GM19438 (cell line): Measurements from ENCODE around the gene INPP5J.
"Not testable (repeated sequence)": the region's sequence is repeated elsewhere in the genome, so short reads cannot be mapped to it uniquely, and the experiment has no call there.

ENCODE experiments used
- ATAC-seq: cut with Tn5 transposase; IDR thresholded peaks from one replicate; pipeline ENCODE4 v1.9.1; 2021; ENCODE audit warnings: low read depth; ENCODE audit not compliant: unreplicated experiment

INPP5J gene

GRCh38 chr22:31099841-31100761, 22.7 kb upstream of the INPP5J start:
- no peak for ATAC-seq

- no peak for ATAC-seq
These were observed 21.8 kb upstream of the INPP5J start for GRCh38 chr22:31100762-31101525.

GRCh38 chr22:31102441-31103081, 20.2 kb upstream of the INPP5J start:
- no peak for ATAC-seq

DNA sequence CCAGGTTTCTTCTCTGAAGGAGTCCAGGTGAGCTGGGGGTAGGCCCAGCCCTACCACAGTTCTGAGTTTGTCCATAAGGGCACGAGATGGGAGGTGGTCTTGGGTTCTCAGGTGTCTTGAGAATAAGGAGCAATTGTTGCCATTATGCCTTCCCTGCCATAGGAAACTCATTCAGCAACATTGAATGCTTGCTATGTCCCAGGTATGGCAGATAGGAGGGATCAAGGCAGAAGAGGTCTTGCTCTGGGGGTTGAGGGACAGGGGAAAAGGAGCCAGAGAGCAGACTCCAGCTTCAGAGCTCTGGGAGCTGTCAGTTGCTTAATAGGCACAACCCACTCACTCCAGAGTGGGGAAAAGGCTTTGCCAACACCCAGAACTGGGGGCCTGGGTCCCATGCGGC, 19.7 kb upstream of the INPP5J start:
- no peak for ATAC-seq

DNA sequence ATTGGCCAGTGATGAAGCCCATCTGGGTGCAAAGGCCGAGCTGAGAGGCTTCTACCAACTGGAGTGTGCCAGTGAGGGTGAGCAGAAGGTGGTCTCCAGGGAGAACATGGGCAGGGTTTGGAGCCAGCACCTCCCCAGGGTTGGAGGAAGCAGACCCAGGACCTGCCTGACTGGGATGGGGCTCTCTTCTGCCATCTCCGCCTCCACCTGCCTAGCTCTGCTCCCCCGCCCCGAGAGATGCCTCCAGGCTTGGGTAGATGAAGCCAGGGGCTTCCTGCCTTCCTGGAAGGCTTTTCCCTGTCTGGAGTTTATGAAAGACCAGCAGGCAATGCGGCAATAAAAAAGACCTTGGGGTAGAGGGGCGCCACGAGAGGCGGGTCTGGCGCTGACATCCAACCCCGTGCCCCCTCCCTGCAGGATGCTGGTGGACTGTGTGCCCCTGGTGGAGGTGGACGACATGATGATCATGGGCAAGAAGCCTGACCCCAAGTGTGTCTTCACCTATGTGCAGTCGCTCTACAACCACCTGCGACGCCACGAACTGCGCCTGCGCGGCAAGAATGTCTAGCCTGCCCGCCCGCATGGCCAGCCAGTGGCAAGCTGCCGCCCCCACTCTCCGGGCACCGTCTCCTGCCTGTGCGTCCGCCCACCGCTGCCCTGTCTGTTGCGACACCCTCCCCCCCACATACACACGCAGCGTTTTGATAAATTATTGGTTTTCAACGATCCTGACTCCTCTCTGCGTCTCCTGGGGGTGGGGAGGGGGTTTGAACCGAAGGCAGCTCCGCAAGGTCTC, 18.7 kb upstream of the INPP5J start:
- no peak for ATAC-seq

GRCh38 chr22:31104869-31105268, 17.9 kb upstream of the INPP5J start:
- no peak for ATAC-seq

GRCh38 chr22:31105282-31105929, 17.4 kb upstream of the INPP5J start:
- no peak for ATAC-seq

- ATAC-seq = no peak
These were observed 16.7 kb upstream of the INPP5J start for GRCh38 chr22:31106001-31106571.

- no peak for ATAC-seq
These were observed 16.0 kb upstream of the INPP5J start for GRCh38 chr22:31106731-31107177.

DNA sequence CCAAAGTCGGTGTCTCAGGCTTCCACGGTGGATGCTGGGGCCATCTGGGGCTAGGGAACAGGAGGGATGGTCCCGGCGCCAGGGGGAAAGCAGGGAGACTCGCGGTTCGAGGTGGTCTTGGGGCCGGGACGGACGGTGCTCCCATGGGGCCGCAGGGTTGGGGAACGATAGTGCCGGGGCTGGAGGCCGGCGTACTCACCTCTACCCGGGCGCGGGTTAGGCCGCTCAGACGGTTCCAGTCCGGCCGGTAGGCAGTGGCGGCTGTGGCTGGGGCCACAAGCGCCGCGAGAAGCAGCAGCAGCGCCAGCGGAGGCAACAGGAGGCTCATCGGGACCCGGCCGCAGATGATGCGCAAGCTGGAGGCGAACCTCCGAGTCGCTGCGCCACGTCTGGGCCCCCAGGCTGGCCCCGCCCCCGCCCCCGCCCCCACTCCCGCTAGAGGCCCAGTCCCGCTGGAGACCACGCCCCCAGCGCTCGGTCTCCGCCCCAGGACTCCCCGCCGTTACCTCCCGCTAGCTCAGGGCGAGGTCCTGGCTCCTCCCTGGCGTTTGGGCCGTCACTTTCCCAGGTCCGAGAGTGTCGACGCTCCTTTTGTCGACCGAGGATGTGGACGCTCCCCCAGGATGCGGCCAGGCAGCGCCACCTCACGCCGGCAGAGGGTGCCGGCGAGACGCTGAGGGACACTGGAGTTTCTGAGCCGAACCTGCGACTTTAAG, 15.4 kb upstream of the INPP5J start, which contains the start of gene SELENOM:
Gene SELENOM, minus strand, starts transcription at position 391 of the 716 bp plus-strand sequence. Its CDS starts 63 bp downstream, at position 328.
- peak; percentile 89 for ATAC-seq

GRCh38 chr22:31107894-31108218, 14.9 kb upstream of the INPP5J start:
- ATAC-seq = peak; percentile 21

DNA sequence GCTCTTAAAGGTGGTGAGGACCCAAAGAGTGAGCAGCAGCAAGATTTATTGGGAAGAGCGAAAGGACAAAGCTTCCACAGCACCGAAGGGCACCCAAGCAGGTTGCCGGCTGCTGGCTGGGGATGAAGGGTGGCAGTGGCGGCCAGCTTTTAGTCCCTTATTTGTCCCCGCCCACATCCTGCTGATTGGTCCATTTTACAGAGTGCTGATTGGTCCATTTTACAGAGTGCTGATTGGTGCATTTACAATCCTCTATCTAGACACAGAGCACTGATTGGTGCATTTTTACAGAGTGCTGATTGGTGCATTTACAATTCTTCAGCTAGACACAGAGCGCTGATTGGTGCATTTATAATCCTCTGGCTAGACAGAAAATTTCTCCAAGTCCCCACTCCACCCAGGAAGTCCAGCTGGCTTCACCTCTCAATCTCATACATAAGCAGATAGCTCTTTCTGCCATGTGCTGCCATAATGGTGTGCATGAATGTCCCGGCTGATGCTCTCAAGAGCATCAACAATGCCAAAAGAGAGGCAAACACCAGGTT, 10.1 kb upstream of the INPP5J start:
- not testable (repeated sequence) for ATAC-seq

DNA sequence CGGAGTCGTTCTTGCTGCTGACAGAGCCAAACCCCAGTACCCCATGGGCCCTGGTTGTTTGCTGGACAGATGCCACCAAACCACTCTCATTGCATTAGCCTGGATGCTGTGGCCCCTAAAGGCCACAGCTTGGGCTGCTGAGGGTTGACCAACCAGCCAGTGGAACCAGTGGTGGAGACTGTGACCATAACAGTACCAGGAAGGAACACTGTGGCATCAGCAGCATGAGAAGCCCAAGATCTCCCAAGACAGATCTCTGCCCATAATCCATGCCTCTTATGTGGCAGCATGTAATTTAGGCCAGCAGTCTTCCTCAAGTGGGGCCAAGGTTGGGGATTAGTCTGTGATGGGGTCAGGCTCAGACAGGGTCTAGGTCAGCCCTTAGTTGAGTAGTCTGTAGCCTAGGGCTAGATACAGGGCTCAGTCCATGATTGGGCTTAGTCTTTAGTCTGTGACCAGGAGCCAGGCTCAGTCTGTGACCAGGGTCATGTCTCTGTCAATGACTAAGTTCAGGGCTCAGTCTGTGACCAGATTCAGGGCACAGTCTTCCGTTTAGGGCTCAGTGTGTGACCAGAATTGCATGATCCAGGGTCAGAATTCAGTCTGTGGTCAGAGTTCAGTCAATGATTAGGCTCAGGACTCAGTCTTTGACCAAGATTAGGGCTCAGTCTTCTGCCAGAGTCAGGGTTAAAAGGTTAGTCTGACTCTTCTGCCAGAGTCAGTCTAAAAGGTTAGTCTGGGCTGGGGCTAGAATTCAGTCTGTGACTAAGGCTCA, 4.5 kb upstream of the INPP5J start:
- ATAC-seq = no peak

- ATAC-seq = no peak
These were observed 3.6 kb upstream of the INPP5J start for GRCh38 chr22:31119026-31119717.

- ATAC-seq = no peak
These were observed 2.5 kb upstream of the INPP5J start for GRCh38 chr22:31120230-31120629.

GRCh38 chr22:31120642-31121041, 2.1 kb upstream of the INPP5J start:
- no peak for ATAC-seq

DNA sequence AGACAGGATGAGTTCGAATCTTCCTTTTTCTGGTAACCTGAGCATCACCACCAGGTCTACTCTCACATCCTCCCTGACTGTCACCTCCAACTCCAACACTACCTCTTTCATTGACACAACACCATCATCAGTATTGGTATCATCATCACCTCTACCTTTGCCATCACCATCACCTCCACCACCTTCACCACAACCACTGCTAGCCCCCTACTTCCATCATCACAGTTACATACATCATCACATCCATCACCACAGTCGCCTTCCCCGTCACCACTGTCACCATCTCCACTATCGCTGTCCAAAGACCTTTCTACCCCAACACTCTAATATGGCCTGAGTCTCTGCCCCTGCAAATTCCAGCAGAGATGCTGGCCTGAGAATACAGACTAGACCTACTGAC, 1.4 kb upstream of the INPP5J start:
- ATAC-seq = no peak
